Smooth muscle cell (in vitro differentiated cells): ENCODE results near the gene ARRB1. TPM values are rescaled to one million over a fixed set of nuclear protein-coding genes. Genes with fewer than 3 reads are reported as not detected.

Source experiments
- DNase-seq: peaks from one replicate; lab custom pipeline; 2025; ENCODE audit not compliant: unreplicated experiment; lab: John Stamatoyannopoulos, UW
- H2AFZ ChIP-seq: fragments of 200-600 bp; sonication (generic); 2 replicates; pipeline ENCODE4 v1.6.0; 2016; ENCODE audit warnings: antibody characterized with exemption, low read depth, mild to moderate bottlenecking
- H3F3A ChIP-seq: fragments of 200-600 bp; sonication (generic); 2 replicates; pipeline ENCODE4 v1.6.0; 2017; ENCODE audit warnings: antibody characterized with exemption, low read depth
- H3K27ac ChIP-seq: fragments of 200-600 bp; sonication (generic); 2 replicates; pipeline ENCODE4 v1.5.1; 2016; ENCODE audit warnings: low read depth, mild to moderate bottlenecking
- H3K27me3 ChIP-seq: fragments of 200-600 bp; sonication (generic); 2 replicates; pipeline ENCODE4 v1.6.1; 2016; ENCODE audit warnings: low read depth, mild to moderate bottlenecking
- H3K36me3 ChIP-seq: fragments of 200-600 bp; sonication (generic); 2 replicates; pipeline ENCODE4 v1.5.1; 2016; ENCODE audit warnings: low read depth
- H3K4me1 ChIP-seq: fragments of 200-600 bp; sonication (generic); 2 replicates; pipeline ENCODE4 v1.5.1; 2016; ENCODE audit warnings: low read depth
- H3K4me2 ChIP-seq: fragments of 200-600 bp; sonication (generic); 2 replicates; pipeline ENCODE4 v1.6.0; 2016; ENCODE audit warnings: mild to moderate bottlenecking
- H3K4me3 ChIP-seq: fragments of 200-600 bp; sonication (generic); 2 replicates; pipeline ENCODE4 v1.5.1; 2016; ENCODE audit warnings: mild to moderate bottlenecking
- H3K79me2 ChIP-seq: fragments of 200-600 bp; sonication (generic); 2 replicates; pipeline ENCODE4 v1.6.0; 2016; ENCODE audit warnings: low read depth, mild to moderate bottlenecking
- H3K9ac ChIP-seq: fragments of 200-600 bp; sonication (generic); 2 replicates; pipeline ENCODE4 v1.6.0; 2016; ENCODE audit warnings: low read depth
- H3K9me3 ChIP-seq: fragments of 200-600 bp; sonication (generic); replicated peaks from 2 replicates; pipeline ENCODE4 v1.5.1; 2016; ENCODE audit warnings: low read depth
- H4K20me1 ChIP-seq: fragments of 200-600 bp; sonication (generic); 2 replicates; pipeline ENCODE4 v1.6.0; 2016; ENCODE audit warnings: low read depth
- WGBS: methylation state at CpG from one replicate; pipeline ENCODE4 v1.1.7; 2016; ENCODE audit warnings: low lambda C conversion rate; 5-methylcytosine and 5-hydroxymethylcytosine counted together
- polyA plus RNA-seq: library from polyadenylated mRNA; unstranded; fragments of >200 nt; fragmentation: Nextera tagmentation; extraction: Ambion mirVana; gene quantifications from 2 replicates; pipeline ENCODE4 v1.2.1, GENCODE V29; 2016
- total RNA-seq: library from RNA; depleted of rRNA; stranded (reverse); fragments of >200 nt; gene quantifications from 2 replicates; pipeline ENCODE4 v1.2.3, GENCODE V29; 2014
- TF ChIP-seq, protein P1 (sequence below): fragments of 200-600 bp; sonication (generic); IDR thresholded peaks from 2 replicates; pipeline ENCODE4 v1.5.1; 2017; ENCODE audit warnings: borderline replicate concordance, mild to moderate bottlenecking, antibody characterized with exemption; ENCODE audit not compliant: insufficient read depth, poor library complexity, severe bottlenecking

ARRB1 gene
- total and polyA plus RNA-seq, 2 experiments from 2014 or later, result 4.6 to 16.9 TPM

GRCh38 chr11:75326439-75326810 lies 25.0 kb downstream of the ARRB1 start:
- H3K4me2 ChIP-seq, result peak overlapping the region; percentile 76
- peaks cover 43% of the 10 kb centered on the region for H4K20me1 ChIP-seq
- H3K9ac ChIP-seq, result no peak overlapping the region

GRCh38 chr11:75325713-75326438 lies 25.6 kb downstream of the ARRB1 start:
- Histone ChIP-seq H3K27me3 (no peaks in the 10 kb centered on the region), H3K4me3 (no peak overlapping the region), H3K9me3 (no peaks in the 10 kb centered on the region), H3F3A (peaks cover 22% of the 10 kb centered on the region), H3K4me1 (peaks cover 9% of the 10 kb centered on the region), H3K4me2 (peak overlapping the region; percentile 76), H3K36me3 (no peaks in the 10 kb centered on the region), H3K9ac (peak overlapping the region; percentile 19), H2AFZ (no peak overlapping the region), H3K79me2 (peaks cover 27% of the 10 kb centered on the region), H4K20me1 (peaks cover 43% of the 10 kb centered on the region), H3K27ac (peak overlapping the region; percentile 88)
- TF ChIP-seq, protein P1, sequence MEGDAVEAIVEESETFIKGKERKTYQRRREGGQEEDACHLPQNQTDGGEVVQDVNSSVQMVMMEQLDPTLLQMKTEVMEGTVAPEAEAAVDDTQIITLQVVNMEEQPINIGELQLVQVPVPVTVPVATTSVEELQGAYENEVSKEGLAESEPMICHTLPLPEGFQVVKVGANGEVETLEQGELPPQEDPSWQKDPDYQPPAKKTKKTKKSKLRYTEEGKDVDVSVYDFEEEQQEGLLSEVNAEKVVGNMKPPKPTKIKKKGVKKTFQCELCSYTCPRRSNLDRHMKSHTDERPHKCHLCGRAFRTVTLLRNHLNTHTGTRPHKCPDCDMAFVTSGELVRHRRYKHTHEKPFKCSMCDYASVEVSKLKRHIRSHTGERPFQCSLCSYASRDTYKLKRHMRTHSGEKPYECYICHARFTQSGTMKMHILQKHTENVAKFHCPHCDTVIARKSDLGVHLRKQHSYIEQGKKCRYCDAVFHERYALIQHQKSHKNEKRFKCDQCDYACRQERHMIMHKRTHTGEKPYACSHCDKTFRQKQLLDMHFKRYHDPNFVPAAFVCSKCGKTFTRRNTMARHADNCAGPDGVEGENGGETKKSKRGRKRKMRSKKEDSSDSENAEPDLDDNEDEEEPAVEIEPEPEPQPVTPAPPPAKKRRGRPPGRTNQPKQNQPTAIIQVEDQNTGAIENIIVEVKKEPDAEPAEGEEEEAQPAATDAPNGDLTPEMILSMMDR, result no peak
- WGBS, result 22% methylated on average over 10 of the region's 10 CpGs
- DNase-seq, result peak; percentile 30

More at GRCh38 chr11:75326439-75326810, 25.0 kb downstream of the ARRB1 start:
- TF ChIP-seq, protein P1, result no peak
- Histone ChIP-seq H2AFZ (no peak overlapping the region), H3K27ac (peak overlapping the region; percentile 88), H3K4me3 (no peak overlapping the region), H3K36me3 (no peaks in the 10 kb centered on the region), H3K9me3 (no peaks in the 10 kb centered on the region), H3F3A (peaks cover 22% of the 10 kb centered on the region), H3K27me3 (no peaks in the 10 kb centered on the region), H3K4me1 (peaks cover 9% of the 10 kb centered on the region), H3K79me2 (peaks cover 25% of the 10 kb centered on the region)
- no peak for DNase-seq
- WGBS, result 37% methylated on average over 3 of the region's 3 CpGs

DNA sequence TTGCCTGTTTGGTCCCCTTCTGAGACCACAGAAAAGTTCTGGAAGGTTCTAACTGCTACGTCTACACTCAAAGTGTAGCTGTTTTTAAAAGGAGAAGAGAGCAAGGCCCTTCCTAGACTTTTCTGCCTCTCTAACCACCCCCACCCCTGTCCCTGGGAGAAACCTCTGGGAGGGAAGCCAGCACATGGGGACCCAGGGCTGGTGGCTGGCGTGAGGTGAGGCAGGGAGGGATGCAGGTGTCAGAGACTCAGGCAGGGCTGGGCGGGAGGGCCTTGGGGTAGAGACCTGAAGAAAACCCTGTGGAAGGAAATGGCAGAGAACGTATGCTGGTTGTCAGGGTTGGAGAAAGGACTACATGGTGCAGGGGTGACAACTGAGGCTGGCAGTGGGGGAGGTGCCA lies 26.7 kb downstream of the ARRB1 start:
- Histone ChIP-seq H3K9me3 (no peaks in the 10 kb centered on the region), H2AFZ (no peak overlapping the region), H3K4me2 (no peak overlapping the region), H3F3A (peaks cover 13% of the 10 kb centered on the region), H3K36me3 (no peaks in the 10 kb centered on the region), H4K20me1 (peaks cover 49% of the 10 kb centered on the region), H3K4me1 (no peaks in the 10 kb centered on the region), H3K79me2 (peaks cover 27% of the 10 kb centered on the region), H3K27me3 (no peaks in the 10 kb centered on the region), H3K9ac (no peak overlapping the region), H3K27ac (no peak overlapping the region), H3K4me3 (no peak overlapping the region)
- 88% methylated on average over 4 of the region's 4 CpGs for WGBS
- TF ChIP-seq, protein P1, result no peak
- DNase-seq, result no peak

DNA sequence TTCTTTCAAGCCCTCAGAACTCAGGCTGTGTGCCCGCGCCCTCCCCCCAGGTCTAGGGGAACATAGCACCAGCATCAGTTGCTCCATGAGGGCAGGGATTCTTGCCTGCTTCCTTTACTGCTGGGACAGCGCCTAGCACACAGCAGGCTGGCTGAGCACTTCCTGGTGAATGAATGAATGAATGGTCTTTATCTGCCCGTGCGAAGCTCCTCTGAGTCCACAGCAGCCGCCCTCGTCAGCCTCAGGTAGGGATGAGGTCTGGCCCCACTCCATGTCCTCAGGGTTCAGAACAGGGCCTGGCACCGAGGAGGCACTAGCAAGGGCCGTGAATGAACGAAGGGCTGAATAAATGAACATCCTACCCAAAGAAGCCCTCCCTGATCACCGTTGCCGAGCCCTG lies 27.3 kb downstream of the ARRB1 start:
- H3K79me2 ChIP-seq, result peaks cover 27% of the 10 kb centered on the region
- TF ChIP-seq, protein P1, result no peak
- DNase-seq, result no peak

More for the DNA sequence above, 27.3 kb downstream of the ARRB1 start:
- H2AFZ ChIP-seq, result no peak overlapping the region
- H3K9me3 ChIP-seq, result no peaks in the 10 kb centered on the region
- no peaks in the 10 kb centered on the region for H3K27me3 ChIP-seq
- no peaks in the 10 kb centered on the region for H3K36me3 ChIP-seq
- H3F3A ChIP-seq, result peaks cover 13% of the 10 kb centered on the region
- no peak overlapping the region for H3K4me2 ChIP-seq
- H3K27ac ChIP-seq, result no peak overlapping the region
- peaks cover 53% of the 10 kb centered on the region for H4K20me1 ChIP-seq
- no peak overlapping the region for H3K4me3 ChIP-seq
- WGBS, result 95% methylated on average over 12 of the region's 12 CpGs
- H3K4me1 ChIP-seq, result no peaks in the 10 kb centered on the region
- no peak overlapping the region for H3K9ac ChIP-seq
